ENCODE measurements around the gene SPINK4. TPM values are rescaled to one million over a fixed set of nuclear protein-coding genes. Genes with fewer than 3 reads are reported as not detected.

Gene SPINK4
- polyA plus RNA-seq, 1 donor (not counting 4 experiments of a cell fraction or from before 2014, with no cell fraction given): not detected

DNA sequence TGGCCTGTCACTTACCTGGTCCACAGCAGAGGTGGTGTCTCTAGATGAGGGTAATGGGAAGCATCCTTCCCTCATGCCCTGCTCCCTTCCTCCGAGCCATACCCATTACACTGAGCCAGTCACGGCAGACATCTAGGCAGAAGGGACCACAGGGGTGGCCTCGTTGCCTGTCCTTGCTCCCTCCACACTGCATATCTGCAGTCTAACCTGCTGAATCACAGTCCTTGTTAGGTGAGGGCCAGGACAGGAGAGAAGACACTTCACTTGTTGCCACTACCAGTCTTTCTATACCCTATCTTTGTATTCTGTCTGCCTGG, 18.4 kb upstream of the SPINK4 start:
- FAIRE-seq (no peak), DNase-seq (ENCODE audit: low read depth, low spot score) (no peak)
- Histone ChIP-seq H3K9me3 (ENCODE audit: control insufficient read depth, low read depth, low read length) (no peaks in the 10 kb centered on the region), H3K9me1 (ENCODE audit: control insufficient read depth, extremely low read depth, insufficient read depth, low read length) (no peaks in the 10 kb centered on the region), H3K27ac (ENCODE audit: control insufficient read depth, insufficient read depth, low read length) (peak overlapping the region; percentile 60), H3K4me1 (ENCODE audit: control insufficient read depth, extremely low read depth, insufficient read depth, low read length) (peaks cover 22% of the 10 kb centered on the region), H3K27me3 (ENCODE audit: control insufficient read depth, extremely low read depth, insufficient read depth, low read length) (no peaks in the 10 kb centered on the region), H4K20me1 (ENCODE audit: control insufficient read depth, extremely low read depth, insufficient read depth, low read length) (no peaks in the 10 kb centered on the region), H3K36me3 (ENCODE audit: control insufficient read depth in 2 of 2, extremely low read depth in 1 of 2, insufficient read depth in 2 of 2, low read length in 2 of 2) (no peaks in the 10 kb centered on the region), H2AFZ (ENCODE audit: control insufficient read depth, low read length) (peak overlapping the region; percentile 24), H3K9ac (ENCODE audit: control insufficient read depth, extremely low read depth, insufficient read depth, low read length) (no peak overlapping the region), H3K4me2 (ENCODE audit: control insufficient read depth, extremely low read depth, insufficient read depth, low read depth, low read length) (peak overlapping the region; percentile 19), H3K79me2 (ENCODE audit: control insufficient read depth, insufficient read depth, low read length) (no peaks in the 10 kb centered on the region), H3K4me3 (ENCODE audit: control insufficient read depth in 2 of 3, extremely low read depth in 1 of 3, insufficient read depth in 2 of 3, low read depth in 1 of 3, low read length in 3 of 3) (no peak overlapping the region)
- TF ChIP-seq EZH2 (IDR thresholded peaks at IDR 0.05; ENCODE audit: low read length): no peak
- TF ChIP-seq, protein P1, sequence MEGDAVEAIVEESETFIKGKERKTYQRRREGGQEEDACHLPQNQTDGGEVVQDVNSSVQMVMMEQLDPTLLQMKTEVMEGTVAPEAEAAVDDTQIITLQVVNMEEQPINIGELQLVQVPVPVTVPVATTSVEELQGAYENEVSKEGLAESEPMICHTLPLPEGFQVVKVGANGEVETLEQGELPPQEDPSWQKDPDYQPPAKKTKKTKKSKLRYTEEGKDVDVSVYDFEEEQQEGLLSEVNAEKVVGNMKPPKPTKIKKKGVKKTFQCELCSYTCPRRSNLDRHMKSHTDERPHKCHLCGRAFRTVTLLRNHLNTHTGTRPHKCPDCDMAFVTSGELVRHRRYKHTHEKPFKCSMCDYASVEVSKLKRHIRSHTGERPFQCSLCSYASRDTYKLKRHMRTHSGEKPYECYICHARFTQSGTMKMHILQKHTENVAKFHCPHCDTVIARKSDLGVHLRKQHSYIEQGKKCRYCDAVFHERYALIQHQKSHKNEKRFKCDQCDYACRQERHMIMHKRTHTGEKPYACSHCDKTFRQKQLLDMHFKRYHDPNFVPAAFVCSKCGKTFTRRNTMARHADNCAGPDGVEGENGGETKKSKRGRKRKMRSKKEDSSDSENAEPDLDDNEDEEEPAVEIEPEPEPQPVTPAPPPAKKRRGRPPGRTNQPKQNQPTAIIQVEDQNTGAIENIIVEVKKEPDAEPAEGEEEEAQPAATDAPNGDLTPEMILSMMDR (optimal IDR thresholded peaks at IDR 0.05 in 1 of 3, IDR thresholded peaks at IDR 0.05 in 1 of 3, conservative IDR thresholded peaks at IDR 0.05 in 1 of 3; ENCODE audit: extremely low read depth in 1 of 3, insufficient read depth in 2 of 3, low read length in 3 of 3): no peak
- dilution Hi-C loops (cut with MboI; ENCODE audit: extremely low pct_ligation_motif_present, low sequenced_read_pairs): no loop called here

DNA sequence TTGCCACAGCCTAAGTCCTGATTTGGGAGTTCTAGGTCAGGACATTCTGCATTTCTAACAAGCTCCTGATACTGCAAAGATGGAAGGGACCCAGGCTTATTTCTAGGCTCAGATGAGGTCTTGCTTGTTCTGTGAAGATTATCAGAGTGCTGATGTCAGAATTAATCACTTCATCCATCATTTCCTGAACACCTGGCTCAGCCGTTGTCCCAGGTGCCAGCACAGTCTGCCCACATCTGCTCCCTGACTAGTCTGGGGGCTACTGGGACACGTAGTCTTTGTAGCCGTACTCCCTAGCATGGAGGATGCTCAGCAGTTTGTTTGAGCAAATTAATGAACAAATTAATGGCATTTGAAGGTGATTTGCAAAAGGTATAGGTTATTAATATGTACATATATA, 17.9 kb upstream of the SPINK4 start:
- Histone ChIP-seq H3K4me2 (ENCODE audit: control insufficient read depth, extremely low read depth, insufficient read depth, low read depth, low read length) (peak overlapping the region; percentile 19), H2AFZ (ENCODE audit: control insufficient read depth, low read length) (no peak overlapping the region), H3K27ac (ENCODE audit: control insufficient read depth, insufficient read depth, low read length) (peak overlapping the region; percentile 60), H3K9me1 (ENCODE audit: control insufficient read depth, extremely low read depth, insufficient read depth, low read length) (no peaks in the 10 kb centered on the region), H3K9me3 (ENCODE audit: control insufficient read depth, low read depth, low read length) (no peaks in the 10 kb centered on the region), H3K79me2 (ENCODE audit: control insufficient read depth, insufficient read depth, low read length) (no peaks in the 10 kb centered on the region), H4K20me1 (ENCODE audit: control insufficient read depth, extremely low read depth, insufficient read depth, low read length) (no peaks in the 10 kb centered on the region), H3K4me3 (ENCODE audit: control insufficient read depth in 2 of 3, extremely low read depth in 1 of 3, insufficient read depth in 2 of 3, low read depth in 1 of 3, low read length in 3 of 3) (no peak overlapping the region), H3K4me1 (ENCODE audit: control insufficient read depth, extremely low read depth, insufficient read depth, low read length) (peaks cover 22% of the 10 kb centered on the region), H3K9ac (ENCODE audit: control insufficient read depth, extremely low read depth, insufficient read depth, low read length) (no peak overlapping the region), H3K36me3 (ENCODE audit: control insufficient read depth in 2 of 2, extremely low read depth in 1 of 2, insufficient read depth in 2 of 2, low read length in 2 of 2) (no peaks in the 10 kb centered on the region), H3K27me3 (ENCODE audit: control insufficient read depth, extremely low read depth, insufficient read depth, low read length) (no peaks in the 10 kb centered on the region)
- dilution Hi-C loops (cut with MboI; ENCODE audit: extremely low pct_ligation_motif_present, low sequenced_read_pairs): no loop called here
- FAIRE-seq (peak; percentile 76), DNase-seq (ENCODE audit: low read depth, low spot score) (peak; percentile 57)
- TF ChIP-seq, protein P1 (optimal IDR thresholded peaks at IDR 0.05 in 1 of 3, IDR thresholded peaks at IDR 0.05 in 1 of 3, conservative IDR thresholded peaks at IDR 0.05 in 1 of 3; ENCODE audit: extremely low read depth in 1 of 3, insufficient read depth in 2 of 3, low read length in 3 of 3): no peak
- no peak for TF ChIP-seq EZH2 (IDR thresholded peaks at IDR 0.05; ENCODE audit: low read length)
